Liver (tissue), 3 donors: ENCODE data around the gene LNX1.

Experiments used
- ATF3 ChIP-seq: IDR thresholded peaks from 2 replicates; pipeline ENCODE4 v1.6.1; 2016; ENCODE audit warnings: antibody characterized with exemption
- CTCF ChIP-seq: fragments of 150-350 bp; IDR thresholded peaks from 2 replicates; pipeline ENCODE4 v1.5.1; 2017; ENCODE audit warnings: improper control_type of control experiment, low read depth, low read length; ENCODE audit not compliant: missing input control
- EGR1 ChIP-seq, 2 donors: IDR thresholded peaks; 2 replicates each; pipeline ENCODE4 v1.6.1; 2016 to 2018; ENCODE audit warnings: antibody characterized with exemption in 2 of 2, low read depth in 2 of 2
- FOXA2 ChIP-seq: IDR thresholded peaks from 2 replicates; pipeline ENCODE4 v1.6.1; 2016; ENCODE audit warnings: antibody characterized with exemption
- HNF4G ChIP-seq: IDR thresholded peaks from 2 replicates; pipeline ENCODE4 v1.6.1; 2016; ENCODE audit warnings: antibody characterized with exemption
- JUND ChIP-seq, 2 donors: IDR thresholded peaks; 2 replicates each; pipeline ENCODE4 v1.6.1; 2016; ENCODE audit warnings: antibody characterized with exemption in 2 of 2
- RAD21 ChIP-seq, 2 donors: IDR thresholded peaks; 2 replicates each; pipeline ENCODE4 v1.6.1; 2016; ENCODE audit warnings: antibody characterized with exemption in 2 of 2, mild to moderate bottlenecking in 2 of 2
- RXRA ChIP-seq, 2 donors: IDR thresholded peaks; 2 replicates each; pipeline ENCODE4 v1.6.1; 2017 to 2018; ENCODE audit warnings: antibody characterized with exemption in 2 of 2, mild to moderate bottlenecking in 1 of 2
- SP1 ChIP-seq: IDR thresholded peaks from 2 replicates; pipeline ENCODE4 v1.6.1; 2018; ENCODE audit warnings: antibody characterized with exemption, mild to moderate bottlenecking
- donor health status: healthy.
- donor health status: healthy.

GRCh38 chr4:53605783-53606182, 14.5 kb upstream of the LNX1 start:
- TF ChIP-seq CTCF (no peak), SP1 (no peak), FOXA2 (no peak), RAD21 (IDR thresholded peaks at IDR 0.05) (no peak), EGR1 (IDR thresholded peaks at IDR 0.05; ENCODE audit: low read depth in 2 of 2) (no peak), RXRA (IDR thresholded peaks at IDR 0.05) (no peak), ATF3 (no peak), HNF4G (no peak), JUND (IDR thresholded peaks at IDR 0.05) (no peak)
